Ramos (cell line): ENCODE data around the gene EEF1A1.
"Not testable (repeated sequence)": the region's sequence is repeated elsewhere in the genome, so short reads cannot be mapped to it uniquely, and the experiment has no call there.

ENCODE experiments used
- in situ Hi-C: fragments of 300-500 bp; cut with MboI; formaldehyde crosslinking; loops from one replicate; pipeline ENCODE4 v1.14.3; 2022; ENCODE audit warnings: low sequenced_read_pairs; ENCODE audit not compliant: unreplicated experiment

Gene EEF1A1

GRCh38 chr6:73520688-73521350, at the start of gene EEF1A1:
EEF1A1 (minus strand) TSS chr6:73521032; CDS start chr6:73520026, 1,006 bp downstream.
- in situ Hi-C loops: no loop called here

- in situ Hi-C loops: no loop called here
Measured at GRCh38 chr6:73569121-73569520, 48.3 kb upstream of the EEF1A1 start.

GRCh38 chr6:73566954-73567591, 46.2 kb upstream of the EEF1A1 start:
- in situ Hi-C loops: no loop called here

GRCh38 chr6:73566486-73566871, 45.6 kb upstream of the EEF1A1 start:
- in situ Hi-C loops: not testable (repeated sequence)

- in situ Hi-C loops: no loop called here
Measured at GRCh38 chr6:73565767-73566485, 45.1 kb upstream of the EEF1A1 start.

GRCh38 chr6:73564578-73565345, 43.9 kb upstream of the EEF1A1 start:
- in situ Hi-C loops: no loop called here

GRCh38 chr6:73562558-73562957, 41.7 kb upstream of the EEF1A1 start:
- in situ Hi-C loops: no loop called here

- in situ Hi-C loops: no loop called here
Measured at GRCh38 chr6:73560853-73561407, 40.1 kb upstream of the EEF1A1 start.

- in situ Hi-C loops: no loop called here
Measured at GRCh38 chr6:73560182-73560732, 39.4 kb upstream of the EEF1A1 start.

GRCh38 chr6:73559399-73559794, 38.6 kb upstream of the EEF1A1 start:
- in situ Hi-C loops: not testable (repeated sequence)

GRCh38 chr6:73558624-73559398, 38.0 kb upstream of the EEF1A1 start:
- in situ Hi-C loops: no loop called here

- in situ Hi-C loops: no loop called here
Measured at GRCh38 chr6:73556836-73557235, 36.0 kb upstream of the EEF1A1 start.

GRCh38 chr6:73555380-73555949, 34.6 kb upstream of the EEF1A1 start:
- in situ Hi-C loops: not testable (repeated sequence)

GRCh38 chr6:73551115-73551514, 30.3 kb upstream of the EEF1A1 start:
- in situ Hi-C loops: not testable (repeated sequence)

- in situ Hi-C loops: no loop called here
Measured at GRCh38 chr6:73548458-73549446, 27.9 kb upstream of the EEF1A1 start.

- in situ Hi-C loops: no loop called here
Measured at GRCh38 chr6:73547036-73547435, 26.2 kb upstream of the EEF1A1 start.

- in situ Hi-C loops: no loop called here
Measured at GRCh38 chr6:73542891-73543290, 22.1 kb upstream of the EEF1A1 start.

GRCh38 chr6:73542481-73542880, 21.6 kb upstream of the EEF1A1 start:
- in situ Hi-C loops: not testable (repeated sequence)
